ENCODE data around the gene PTPN6.

The PTPN6 gene

DNA sequence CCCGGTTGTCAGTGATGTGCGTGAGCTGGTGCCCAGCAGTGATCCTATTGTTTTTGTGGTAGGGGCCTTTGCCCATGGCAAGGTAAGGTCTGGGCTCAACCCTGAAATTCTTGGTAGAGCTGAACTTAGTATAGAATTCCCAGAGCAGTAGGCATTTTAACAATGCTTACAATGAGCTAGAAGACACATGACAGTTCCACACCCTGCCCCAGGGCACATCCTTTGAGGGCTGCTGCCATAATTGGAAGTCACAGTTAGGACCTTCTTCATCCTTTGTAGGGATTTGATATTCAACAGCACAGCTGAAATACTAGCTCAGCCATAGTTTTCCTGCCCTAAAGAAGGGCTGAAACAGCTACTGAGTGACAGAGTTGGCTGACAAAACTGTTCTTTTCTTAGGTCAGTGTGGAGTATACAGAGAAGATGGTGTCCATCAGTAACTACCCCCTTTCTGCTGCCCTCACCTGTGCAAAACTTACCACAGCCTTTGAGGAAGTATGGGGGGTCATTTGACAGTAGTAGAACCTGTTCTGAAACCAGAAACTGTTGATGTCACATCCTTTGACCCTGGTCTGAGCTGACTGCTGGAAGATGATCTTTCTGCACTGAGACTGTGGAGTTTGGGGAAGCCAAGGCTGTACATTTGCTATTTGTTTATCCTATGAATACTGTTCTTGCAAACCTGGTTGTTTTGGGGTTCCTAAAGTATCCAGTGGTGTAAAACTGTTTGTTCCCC lies 24.3 kb downstream of the PTPN6 start:
- no peak for DNase-seq

DNA sequence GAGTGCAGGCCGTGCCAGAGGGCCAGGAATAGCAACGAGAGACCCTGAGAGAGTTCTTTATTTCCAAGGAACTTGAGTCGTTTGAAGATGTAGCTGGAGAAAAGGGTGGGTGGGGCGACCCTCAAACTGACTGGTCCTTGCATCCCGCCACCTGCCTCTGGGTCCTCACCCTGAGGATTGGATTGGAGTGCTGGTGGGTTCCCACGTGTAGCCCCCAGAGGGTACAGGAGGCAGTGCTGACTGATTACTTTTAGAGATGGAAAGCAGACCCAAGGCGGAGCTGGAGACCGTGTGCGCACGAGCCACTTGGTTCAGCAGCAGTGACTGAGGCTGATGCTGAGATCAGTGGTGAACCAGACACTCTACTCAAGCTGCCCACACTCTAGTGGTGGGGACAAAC lies 26.5 kb downstream of the PTPN6 start:
- DNase-seq = no peak

- DNase-seq = no peak
Observed at GRCh38 chr12:6978188-6978587, 27.0 kb downstream of the PTPN6 start.

DNA sequence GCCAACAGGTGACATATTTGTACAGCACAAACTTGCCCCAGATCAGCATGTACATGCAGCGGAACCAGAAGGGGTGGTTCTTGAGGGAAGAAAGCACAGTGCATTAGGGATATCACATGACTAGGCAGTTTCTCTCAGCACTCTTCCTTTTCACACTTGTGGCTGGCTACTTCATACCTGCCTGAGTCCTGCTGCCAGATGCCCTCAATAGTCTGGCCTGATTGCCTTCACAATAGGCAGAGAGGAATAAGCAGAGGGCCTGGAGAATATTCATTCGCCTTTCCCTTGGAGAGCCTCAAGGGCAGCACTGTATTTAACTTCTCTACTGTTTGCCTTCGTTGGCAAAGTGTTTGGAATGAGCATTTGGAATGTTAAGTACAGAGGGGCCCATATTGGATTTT lies 27.5 kb downstream of the PTPN6 start:
- DNase-seq = no peak

DNA sequence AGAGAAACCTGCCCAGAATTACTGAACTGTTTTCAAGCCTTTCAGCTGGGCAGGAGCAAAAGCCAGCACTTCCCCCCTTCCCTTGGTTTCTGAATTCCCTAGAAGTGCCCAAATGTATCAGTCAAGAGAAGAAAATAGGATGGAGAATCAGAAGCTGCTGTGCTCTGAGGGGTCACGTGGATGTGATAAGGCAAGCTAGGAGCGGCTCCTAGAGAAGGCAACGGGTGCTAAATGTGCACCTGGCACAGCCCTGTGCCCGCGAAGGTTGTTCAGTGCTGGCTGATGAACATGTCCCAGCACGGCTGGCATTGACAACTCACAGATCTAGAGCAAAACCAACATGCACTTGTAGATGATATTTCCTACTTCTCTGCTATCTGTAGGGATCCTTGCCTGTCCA lies 27.9 kb downstream of the PTPN6 start:
- DNase-seq = no peak

GRCh38 chr12:6979453-6979852 lies 28.3 kb downstream of the PTPN6 start:
- no peak for DNase-seq

DNA sequence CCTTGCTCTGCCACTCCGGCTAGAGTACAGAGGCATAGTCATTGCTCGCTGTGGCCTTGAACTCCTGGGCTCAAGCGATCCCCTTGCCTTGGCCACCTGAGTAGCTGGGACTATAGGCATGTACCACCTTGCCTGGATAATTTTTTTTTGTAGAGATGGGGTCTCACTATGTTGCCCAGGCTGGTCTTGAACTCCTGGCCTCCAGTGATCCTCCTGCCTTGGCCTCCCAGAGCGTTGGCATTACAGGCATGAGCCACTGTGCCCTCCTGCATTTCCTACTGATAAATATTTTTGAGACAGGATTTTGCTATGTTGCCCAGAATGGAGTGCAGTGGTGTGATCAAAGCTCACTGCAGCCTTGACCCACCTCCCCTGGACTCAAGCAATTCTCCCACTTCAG lies 28.9 kb downstream of the PTPN6 start:
- no peak for DNase-seq

DNA sequence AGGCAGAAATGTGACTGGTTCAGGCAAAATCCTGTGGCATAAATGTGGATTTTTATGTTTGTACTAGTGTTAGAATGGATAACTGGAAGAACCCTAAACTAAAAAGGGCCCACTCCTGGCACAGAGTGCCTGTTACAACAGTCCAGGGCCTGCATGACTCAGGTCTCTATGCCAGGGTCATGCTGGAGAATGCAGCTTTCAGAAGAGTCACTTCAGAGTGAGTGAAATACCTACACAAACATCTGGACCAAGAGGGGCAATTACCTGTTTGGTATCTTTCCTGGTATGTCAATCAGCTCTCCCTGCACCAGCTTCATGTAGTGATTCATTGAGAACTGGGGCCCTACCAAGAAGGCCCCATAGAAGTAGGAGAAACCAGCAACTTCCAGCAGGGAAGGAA lies 29.6 kb downstream of the PTPN6 start:
- DNase-seq = no peak

- DNase-seq = no peak
Observed at GRCh38 chr12:6981152-6982052, 30.2 kb downstream of the PTPN6 start.

GRCh38 chr12:6982532-6982931 lies 31.4 kb downstream of the PTPN6 start:
- no peak for DNase-seq

- DNase-seq = no peak
Observed at GRCh38 chr12:6987956-6988553, 36.9 kb downstream of the PTPN6 start.

GRCh38 chr12:6996040-6996441 lies 44.9 kb downstream of the PTPN6 start:
- no peak for DNase-seq

DNA sequence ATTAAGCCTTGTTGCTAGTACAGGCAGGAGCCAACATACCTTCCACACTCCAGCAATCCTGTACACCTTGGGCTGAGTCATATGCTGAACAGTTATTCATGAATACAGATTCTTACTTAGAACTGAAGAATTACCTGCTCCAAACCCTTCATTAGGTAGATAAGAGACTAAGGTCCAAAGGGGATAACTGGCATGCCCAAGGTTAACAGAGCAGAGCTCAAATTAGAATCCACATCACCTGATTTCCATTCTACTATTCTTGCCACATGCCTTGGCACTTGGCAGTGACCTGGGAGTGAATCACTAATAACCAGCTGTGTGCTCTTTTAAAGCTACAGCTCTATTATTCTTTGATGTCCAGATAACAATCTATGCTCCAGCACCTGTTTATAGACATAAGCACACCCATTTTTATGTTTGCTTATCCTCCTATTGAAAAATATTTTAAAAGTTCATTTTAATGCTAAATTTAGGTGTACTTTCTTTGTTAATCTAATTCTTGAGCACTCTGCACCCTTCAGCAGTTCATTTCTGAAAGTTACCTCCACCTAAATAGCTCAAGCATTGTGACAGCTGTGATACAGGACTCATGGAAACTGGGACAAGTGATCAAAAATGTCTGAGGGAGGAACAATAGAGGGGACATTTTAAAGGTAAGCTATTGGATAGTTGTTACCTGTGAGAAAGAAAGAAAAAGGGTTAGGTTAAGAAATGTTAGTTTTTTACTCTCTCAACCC lies 47.7 kb downstream of the PTPN6 start:
- DNase-seq = no peak

GRCh38 chr12:7001921-7002591 lies 50.9 kb downstream of the PTPN6 start:
- DNase-seq = no peak

DNA sequence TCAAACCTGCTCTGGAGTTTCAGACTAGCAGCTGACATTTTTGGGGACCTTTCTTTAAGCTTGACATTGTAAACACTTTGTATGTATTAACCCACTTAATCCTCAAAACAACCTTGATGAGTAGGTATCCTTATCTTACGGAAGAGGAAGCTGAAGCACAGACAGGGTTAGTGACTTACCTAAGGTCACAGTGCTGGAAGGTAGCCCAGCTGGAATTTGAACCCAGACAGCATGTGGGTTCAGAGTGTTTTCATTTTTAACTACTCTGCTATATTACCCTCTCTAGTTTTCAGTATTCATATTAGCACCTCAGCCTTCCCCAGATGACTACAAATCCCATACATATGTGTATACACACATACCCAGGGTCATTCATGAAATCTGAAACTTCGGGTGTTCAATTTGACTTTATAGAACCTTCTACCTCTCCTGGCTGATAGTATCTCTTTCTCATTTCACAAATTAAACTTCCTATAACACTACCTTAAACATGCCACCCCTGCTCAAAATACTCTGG lies 53.2 kb downstream of the PTPN6 start:
- no peak for DNase-seq

- DNase-seq = no peak
Observed at GRCh38 chr12:7004840-7005239, 53.7 kb downstream of the PTPN6 start.

DNA sequence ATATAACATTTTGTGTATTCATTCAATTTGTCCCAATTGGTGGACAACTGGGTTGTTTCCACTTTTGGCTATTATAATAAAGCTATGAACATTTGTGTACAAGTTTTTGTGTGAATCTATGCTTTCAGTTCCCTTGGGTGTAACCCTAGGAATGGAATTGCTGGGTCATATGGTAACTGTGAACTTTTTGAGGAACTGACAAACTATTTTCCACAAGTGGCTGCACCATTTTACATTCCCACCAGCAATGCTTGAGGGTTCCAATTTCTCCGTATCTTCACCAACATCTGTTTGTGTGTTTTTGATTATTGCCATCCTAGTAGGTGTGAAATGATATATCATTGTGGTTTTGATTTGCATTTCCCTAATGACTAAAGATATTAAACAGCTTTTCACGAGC lies 54.2 kb downstream of the PTPN6 start:
- DNase-seq = peak; percentile 73

DNA sequence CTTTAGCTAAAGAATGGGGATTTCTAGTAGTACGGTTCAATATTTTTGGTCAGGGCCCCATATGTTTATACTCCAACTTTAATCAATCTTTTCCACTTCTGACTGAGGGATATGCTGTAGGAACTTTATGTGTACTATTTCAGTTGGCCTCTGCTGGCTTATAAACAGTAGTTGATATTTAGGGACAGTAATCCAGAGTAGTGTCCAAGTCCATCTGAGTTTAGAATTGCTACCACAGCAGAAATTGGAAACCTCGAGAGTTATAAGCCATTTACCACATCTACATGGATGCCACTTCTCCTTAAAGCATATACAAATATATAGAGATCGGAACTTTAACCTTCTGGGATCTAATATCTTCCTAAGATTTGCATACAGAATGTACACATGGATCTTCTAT lies 55.5 kb downstream of the PTPN6 start:
- DNase-seq = no peak

DNA sequence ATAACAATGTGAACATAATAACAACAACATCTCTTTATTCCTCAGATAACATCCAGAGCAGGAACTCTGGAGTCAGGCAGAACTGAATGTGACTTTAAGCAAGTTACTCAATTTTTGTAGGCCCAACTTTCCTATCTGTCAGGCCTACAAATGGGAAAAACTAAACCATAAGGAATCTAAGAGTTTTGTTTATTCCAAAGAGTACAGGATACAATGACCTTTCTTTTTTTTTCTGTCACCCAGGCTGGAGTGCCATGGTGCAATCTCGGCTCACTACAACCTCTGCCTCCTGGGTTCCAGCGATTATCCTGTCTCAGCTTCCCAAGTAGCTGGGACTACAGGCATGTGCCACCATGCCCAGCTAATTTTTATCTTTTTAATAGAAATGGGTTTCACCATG lies 57.7 kb downstream of the PTPN6 start:
- no peak for DNase-seq

DNA sequence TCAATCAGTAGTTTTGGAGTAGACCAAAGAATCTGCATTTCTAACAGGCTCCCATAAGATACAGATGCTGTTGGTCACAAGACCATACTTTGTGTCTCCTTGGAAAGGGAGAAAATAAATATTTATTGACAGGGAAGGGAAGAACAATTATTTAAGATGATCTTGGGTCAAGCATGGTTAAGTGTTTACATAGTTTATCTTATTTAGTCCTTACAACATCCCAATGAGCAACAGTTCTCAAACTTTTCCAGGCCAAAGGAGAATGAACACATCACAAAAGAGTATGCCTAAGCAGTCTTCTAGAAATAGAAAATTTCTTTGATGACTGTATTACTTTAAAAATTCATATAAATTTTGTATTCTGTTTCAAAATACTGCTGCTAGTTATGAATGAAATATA lies 58.4 kb downstream of the PTPN6 start:
- DNase-seq = no peak

All from MV-4-11 (cell line).